Breast epithelium (tissue), 3 donors: ENCODE results near the gene ACACA.

Experiments used
- POLR2AphosphoS5 ChIP-seq, 3 donors: sonication (generic); formaldehyde crosslinking; IDR thresholded peaks; one replicate each; pipeline ENCODE4 v1.6.1; 2017; ENCODE audit warnings: antibody characterized with exemption in 3 of 3
- TF ChIP-seq, protein P1 (sequence below), 3 donors: fragments of 450-650 bp; IDR thresholded peaks; one replicate each; pipeline ENCODE4 v1.5.1; 2016 to 2017; ENCODE audit warnings: antibody characterized with exemption in 3 of 3, mild to moderate bottlenecking in 3 of 3, moderate library complexity in 3 of 3

DNA sequence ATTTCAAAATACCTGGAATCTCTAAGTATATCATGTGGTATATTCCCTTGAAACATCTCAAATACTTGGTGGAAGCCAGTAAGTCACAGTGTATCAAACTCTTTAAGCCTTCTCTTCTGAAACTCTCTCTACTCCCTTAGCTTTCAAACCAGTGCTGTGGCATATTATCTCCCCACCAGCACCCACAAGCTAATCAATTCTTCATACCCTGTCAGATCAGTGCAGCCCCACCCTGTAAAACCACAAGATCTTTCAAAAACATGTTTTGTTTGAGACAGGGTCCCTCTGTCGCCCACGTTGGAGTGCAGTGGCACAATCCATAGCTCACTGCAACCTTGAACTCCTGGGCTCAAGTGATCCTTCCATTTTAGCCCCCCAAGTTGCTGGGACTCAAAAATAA is 122.4 kb downstream of the ACACA start:
- no peak for TF ChIP-seq POLR2AphosphoS5 (IDR thresholded peaks at IDR 0.05)
- TF ChIP-seq, protein P1, sequence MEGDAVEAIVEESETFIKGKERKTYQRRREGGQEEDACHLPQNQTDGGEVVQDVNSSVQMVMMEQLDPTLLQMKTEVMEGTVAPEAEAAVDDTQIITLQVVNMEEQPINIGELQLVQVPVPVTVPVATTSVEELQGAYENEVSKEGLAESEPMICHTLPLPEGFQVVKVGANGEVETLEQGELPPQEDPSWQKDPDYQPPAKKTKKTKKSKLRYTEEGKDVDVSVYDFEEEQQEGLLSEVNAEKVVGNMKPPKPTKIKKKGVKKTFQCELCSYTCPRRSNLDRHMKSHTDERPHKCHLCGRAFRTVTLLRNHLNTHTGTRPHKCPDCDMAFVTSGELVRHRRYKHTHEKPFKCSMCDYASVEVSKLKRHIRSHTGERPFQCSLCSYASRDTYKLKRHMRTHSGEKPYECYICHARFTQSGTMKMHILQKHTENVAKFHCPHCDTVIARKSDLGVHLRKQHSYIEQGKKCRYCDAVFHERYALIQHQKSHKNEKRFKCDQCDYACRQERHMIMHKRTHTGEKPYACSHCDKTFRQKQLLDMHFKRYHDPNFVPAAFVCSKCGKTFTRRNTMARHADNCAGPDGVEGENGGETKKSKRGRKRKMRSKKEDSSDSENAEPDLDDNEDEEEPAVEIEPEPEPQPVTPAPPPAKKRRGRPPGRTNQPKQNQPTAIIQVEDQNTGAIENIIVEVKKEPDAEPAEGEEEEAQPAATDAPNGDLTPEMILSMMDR (IDR thresholded peaks at IDR 0.05): no peak
